ENCODE measurements around the gene SPATA16. TPM values are rescaled to one million over a fixed set of nuclear protein-coding genes. Genes with fewer than 3 reads are reported as not detected.

The SPATA16 gene
- total RNA-seq, 2 donors from 2014 or later: not detected

DNA sequence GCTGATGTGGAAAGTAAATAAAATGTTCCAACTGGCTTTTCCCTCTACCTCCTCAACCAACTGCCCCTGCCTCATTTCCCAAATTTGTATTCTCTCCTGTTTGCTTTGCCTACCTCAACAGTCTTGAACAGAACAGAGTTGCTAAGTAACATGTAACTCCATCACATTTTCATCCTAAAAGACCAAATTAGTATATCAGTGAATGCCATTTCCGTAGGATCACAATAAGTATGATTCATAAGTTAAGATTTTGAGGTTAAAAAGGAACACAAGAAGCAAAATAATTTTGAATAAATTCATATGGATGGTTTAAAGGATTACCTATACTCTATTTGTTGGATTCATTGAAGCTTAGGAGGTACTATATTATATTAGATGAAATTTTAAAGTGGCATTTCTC lies 235.6 kb downstream of the SPATA16 start:
- TF ChIP-seq, protein P1, sequence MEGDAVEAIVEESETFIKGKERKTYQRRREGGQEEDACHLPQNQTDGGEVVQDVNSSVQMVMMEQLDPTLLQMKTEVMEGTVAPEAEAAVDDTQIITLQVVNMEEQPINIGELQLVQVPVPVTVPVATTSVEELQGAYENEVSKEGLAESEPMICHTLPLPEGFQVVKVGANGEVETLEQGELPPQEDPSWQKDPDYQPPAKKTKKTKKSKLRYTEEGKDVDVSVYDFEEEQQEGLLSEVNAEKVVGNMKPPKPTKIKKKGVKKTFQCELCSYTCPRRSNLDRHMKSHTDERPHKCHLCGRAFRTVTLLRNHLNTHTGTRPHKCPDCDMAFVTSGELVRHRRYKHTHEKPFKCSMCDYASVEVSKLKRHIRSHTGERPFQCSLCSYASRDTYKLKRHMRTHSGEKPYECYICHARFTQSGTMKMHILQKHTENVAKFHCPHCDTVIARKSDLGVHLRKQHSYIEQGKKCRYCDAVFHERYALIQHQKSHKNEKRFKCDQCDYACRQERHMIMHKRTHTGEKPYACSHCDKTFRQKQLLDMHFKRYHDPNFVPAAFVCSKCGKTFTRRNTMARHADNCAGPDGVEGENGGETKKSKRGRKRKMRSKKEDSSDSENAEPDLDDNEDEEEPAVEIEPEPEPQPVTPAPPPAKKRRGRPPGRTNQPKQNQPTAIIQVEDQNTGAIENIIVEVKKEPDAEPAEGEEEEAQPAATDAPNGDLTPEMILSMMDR (conservative IDR thresholded peaks at IDR 0.05): no peak
- Mint-ChIP-seq H3K27me3 (ENCODE audit: insufficient read depth) (no peaks in the 10 kb centered on the region), H3K4me3 (no peak overlapping the region), H3K36me3 (ENCODE audit: low read depth) (no peaks in the 10 kb centered on the region), H3K9me3 (no peaks in the 10 kb centered on the region), H3K4me1 (peaks cover 7% of the 10 kb centered on the region), H3K27ac (no peak overlapping the region)
- H3K4me3 ChIP-seq (ENCODE audit: low read length): no peak overlapping the region
- no peaks in the 10 kb centered on the region for H3K4me1 ChIP-seq (ENCODE audit: control insufficient read depth, insufficient read depth, low read length)
- no peak overlapping the region for H3K27ac ChIP-seq (ENCODE audit: low read depth, low read length)
- no peak overlapping the region for H3K9ac ChIP-seq (ENCODE audit: extremely low read depth, low read length, poor library complexity, severe bottlenecking)
- H3K27me3 ChIP-seq (ENCODE audit: control insufficient read depth, insufficient read depth, low read length, poor library complexity, severe bottlenecking): no peaks in the 10 kb centered on the region
- no peaks in the 10 kb centered on the region for H3K9me3 ChIP-seq (ENCODE audit: control insufficient read depth, low read length)
- H3K36me3 ChIP-seq (ENCODE audit: control insufficient read depth, insufficient read depth, low read length): no peaks in the 10 kb centered on the region
- no peak for DNase-seq
- 93% methylated on average over 1 of the region's 1 CpG; no CpG with 5 or more reads in 1 of the 2 experiments for WGBS, 2 experiments (ENCODE audit: insufficient coverage in 1 of 2, insufficient read length in 1 of 2)

DNA sequence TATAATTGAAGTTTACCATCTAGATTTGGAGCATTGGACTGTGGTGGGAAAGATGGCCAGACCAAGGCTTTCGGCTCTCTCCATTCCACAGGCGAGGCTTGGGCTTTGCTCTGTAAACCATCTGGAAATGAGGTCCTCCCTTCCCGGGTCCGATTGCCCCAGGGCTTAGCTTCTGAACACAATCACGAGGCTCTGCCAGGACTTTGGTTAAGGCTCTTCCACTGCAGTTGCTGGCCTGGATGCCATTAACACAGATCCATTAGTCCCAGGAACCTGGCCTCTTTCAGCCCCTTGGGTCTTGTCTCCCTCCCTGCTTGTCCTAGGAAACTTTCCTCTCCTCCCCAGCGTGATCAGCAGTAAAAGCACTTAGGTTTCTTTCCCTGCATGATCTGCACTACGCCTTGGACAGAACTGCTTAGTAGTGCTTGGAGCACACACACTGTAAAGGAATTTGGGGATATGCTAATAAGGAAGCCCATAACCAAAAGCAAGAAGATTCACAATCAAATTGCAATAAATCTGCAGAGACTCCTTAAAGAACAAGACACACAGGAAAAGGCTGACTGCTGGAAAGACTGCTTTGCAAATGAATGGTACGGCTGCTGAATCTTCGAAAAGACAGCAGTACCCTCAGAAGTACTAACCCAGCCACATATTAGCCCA lies 236.2 kb downstream of the SPATA16 start:
- WGBS, 2 experiments (ENCODE audit: insufficient coverage in 1 of 2, insufficient read length in 1 of 2): 75 to 85% methylated on average over 7 to 9 of the region's 9 CpGs
- TF ChIP-seq, protein P1 (conservative IDR thresholded peaks at IDR 0.05): no peak
- Histone ChIP-seq H3K9ac (ENCODE audit: extremely low read depth, low read length, poor library complexity, severe bottlenecking) (no peak overlapping the region), H3K9me3 (ENCODE audit: control insufficient read depth, low read length) (no peaks in the 10 kb centered on the region), H3K27me3 (ENCODE audit: control insufficient read depth, insufficient read depth, low read length, poor library complexity, severe bottlenecking) (no peaks in the 10 kb centered on the region), H3K4me1 (ENCODE audit: control insufficient read depth, insufficient read depth, low read length) (no peaks in the 10 kb centered on the region), H3K27ac (ENCODE audit: low read depth, low read length) (no peak overlapping the region), H3K4me3 (ENCODE audit: low read length) (no peak overlapping the region), H3K36me3 (ENCODE audit: control insufficient read depth, insufficient read depth, low read length) (no peaks in the 10 kb centered on the region)
- no peak overlapping the region for H3K4me3 Mint-ChIP-seq
- H3K9me3 Mint-ChIP-seq: no peaks in the 10 kb centered on the region
- H3K27me3 Mint-ChIP-seq (ENCODE audit: insufficient read depth): no peaks in the 10 kb centered on the region
- H3K36me3 Mint-ChIP-seq (ENCODE audit: low read depth): no peaks in the 10 kb centered on the region
- DNase-seq: peak; percentile 57
- H3K4me1 Mint-ChIP-seq: peaks cover 4% of the 10 kb centered on the region
- H3K27ac Mint-ChIP-seq: no peak overlapping the region

DNA sequence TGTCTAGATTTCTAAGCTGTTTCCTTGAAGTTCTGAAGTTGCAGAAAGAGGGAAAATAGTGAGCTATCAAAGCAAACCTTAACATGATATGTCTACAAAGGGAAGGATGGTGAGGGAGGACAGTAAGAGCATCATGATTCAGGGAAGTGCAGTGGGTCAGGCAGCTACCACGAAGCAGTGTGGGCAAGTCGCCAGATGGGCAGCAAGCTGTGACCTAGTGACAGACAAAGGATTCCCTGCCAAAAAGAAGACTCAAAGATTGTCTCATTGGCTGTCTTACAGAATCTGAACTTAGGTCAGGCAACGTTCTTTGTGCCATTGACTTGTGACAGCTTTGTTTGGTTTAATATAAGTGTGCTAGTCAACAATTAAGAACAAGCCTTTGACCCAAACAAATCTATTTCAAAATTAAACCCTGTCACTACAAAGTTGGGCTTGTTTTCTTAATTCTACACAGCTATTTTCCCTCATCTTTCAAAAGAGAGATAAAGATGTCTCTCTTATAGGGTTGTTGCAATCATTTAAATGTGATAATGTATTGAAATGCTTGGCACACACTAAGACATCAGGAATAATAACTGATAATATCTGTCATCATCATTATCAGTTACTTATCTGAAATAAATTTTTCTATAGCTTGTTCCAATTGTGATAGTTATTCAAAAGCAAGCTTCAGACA lies 237.3 kb downstream of the SPATA16 start:
- H3K4me3 Mint-ChIP-seq: no peak overlapping the region
- no peak overlapping the region for H3K9ac ChIP-seq (ENCODE audit: extremely low read depth, low read length, poor library complexity, severe bottlenecking)

More for the DNA sequence above, 237.3 kb downstream of the SPATA16 start:
- 86 to 90% methylated on average over 2 to 3 of the region's 3 CpGs for WGBS, 2 experiments (ENCODE audit: insufficient coverage in 1 of 2, insufficient read length in 1 of 2)
- no peak overlapping the region for H3K27ac Mint-ChIP-seq
- H3K4me1 ChIP-seq (ENCODE audit: control insufficient read depth, insufficient read depth, low read length): no peaks in the 10 kb centered on the region
- no peaks in the 10 kb centered on the region for H3K36me3 Mint-ChIP-seq (ENCODE audit: low read depth)
- H3K27me3 ChIP-seq (ENCODE audit: control insufficient read depth, insufficient read depth, low read length, poor library complexity, severe bottlenecking): no peaks in the 10 kb centered on the region
- H3K4me1 Mint-ChIP-seq: peaks cover 4% of the 10 kb centered on the region
- H3K9me3 Mint-ChIP-seq: no peaks in the 10 kb centered on the region
- DNase-seq: no peak
- TF ChIP-seq, protein P1 (conservative IDR thresholded peaks at IDR 0.05): no peak
- no peak overlapping the region for H3K27ac ChIP-seq (ENCODE audit: low read depth, low read length)
- no peaks in the 10 kb centered on the region for H3K36me3 ChIP-seq (ENCODE audit: control insufficient read depth, insufficient read depth, low read length)
- H3K4me3 ChIP-seq (ENCODE audit: low read length): no peak overlapping the region
- no peaks in the 10 kb centered on the region for H3K27me3 Mint-ChIP-seq (ENCODE audit: insufficient read depth)
- no peaks in the 10 kb centered on the region for H3K9me3 ChIP-seq (ENCODE audit: control insufficient read depth, low read length)

Data from endodermal cell (in vitro differentiated cells).